K562 (cell line): ENCODE results near the gene ERBB4. TPM values are rescaled to one million over a fixed set of nuclear protein-coding genes. Genes with fewer than 3 reads are reported as not detected.

Experiments
- ATAC-seq: fragments of 200-7000 bp; cut with Tn5 transposase; 3 replicates; pipeline ENCODE4 v1.9.1; 2020; ENCODE audit warnings: moderate library complexity
- BruUV-seq: library from RNA; stranded (reverse); fragments of 400-500 nt; replicated peaks from 2 replicates; lab custom pipeline; 2021; lab: Mats Ljungman, UMichigan
- CTCF ChIA-PET: fragments of 300-600 bp; formaldehyde crosslinking; extraction: SDS; loops from one replicate; lab custom pipeline; 2021; ENCODE audit warnings: low intra/inter-chr PET ratio; lab: Yijun Ruan, JAX
- POLR2A ChIA-PET: fragments of 300-600, 350-650 bp; sonication (Branson Sonifier 250); formaldehyde crosslinking; extraction: SDS; loops from one replicate; lab custom pipeline; 2021; ENCODE audit warnings: antibody characterized with exemption, inconsistent platforms; lab: Yijun Ruan, JAX
- DNase-seq, 4 experiments: peaks; one replicate each; pipeline versions ENCODE4 v3.0.0 to v3.0.0-alpha.2; 2011 to 2018; ENCODE audit warnings: low spot score in 3 of 4, mixed read lengths in 3 of 4; ENCODE audit errors: extremely low read depth in 1 of 4
- FAIRE-seq: peaks from 2 replicates; lab custom pipeline; 2011; peaks lifted over from hg19 to GRCh38; lab: Jason Lieb, UNC
- H2AFZ ChIP-seq: 2 replicates; pipeline ENCODE4 v1.6.0; 2011; ENCODE audit warnings: low read depth, low read length, control low read depth, inconsistent platforms
- H3K27ac ChIP-seq: fragments of 200-600 bp; 3 replicates; pipeline ENCODE4 v1.8.0; 2011; ENCODE audit warnings: low read depth, mild to moderate bottlenecking, control low read depth, inconsistent platforms, low read length, moderate library complexity, mixed read lengths; ENCODE audit errors: extremely low read depth
- H3K27me3 ChIP-seq, 2 experiments: fragments of 300-600 bp in 1 of 2; 2 replicates in 1 of 2; 3 replicates in 1 of 2; pipeline versions ENCODE4 v1.6.0 to v1.8.0; 2011; ENCODE audit warnings: inconsistent platforms in 2 of 2, low read length in 2 of 2, mild to moderate bottlenecking in 1 of 2, mixed read lengths in 1 of 2, moderate library complexity in 1 of 2; ENCODE audit not compliant: control insufficient read depth in 2 of 2, insufficient read depth in 2 of 2
- H3K36me3 ChIP-seq: fragments of 300-600 bp; 3 replicates; pipeline ENCODE4 v1.8.0; 2011; ENCODE audit warnings: mild to moderate bottlenecking, low read length, inconsistent platforms; ENCODE audit not compliant: control insufficient read depth, insufficient read depth
- H3K4me1 ChIP-seq, 2 experiments: fragments of 200-600 bp in 1 of 2; replicated peaks in 1 of 2; 2 replicates in 1 of 2; 3 replicates in 1 of 2; pipeline versions ENCODE4 v1.5.1 to v1.8.0; 2011; ENCODE audit warnings: inconsistent platforms in 2 of 2, low read length in 2 of 2, mild to moderate bottlenecking in 1 of 2, mixed read lengths in 1 of 2, moderate library complexity in 1 of 2; ENCODE audit not compliant: control insufficient read depth in 2 of 2, insufficient read depth in 2 of 2
- H3K4me2 ChIP-seq: 2 replicates; pipeline ENCODE4 v1.6.1; 2011; ENCODE audit warnings: low read length, control low read depth, inconsistent platforms, mixed read lengths; ENCODE audit not compliant: insufficient read depth
- H3K4me3 ChIP-seq: fragments of 200-600 bp; sonication (generic), shearing (Covaris generic); 2 replicates; pipeline ENCODE4 v1.5.1; 2016; ENCODE audit warnings: control low read depth, inconsistent platforms
- H3K79me2 ChIP-seq: fragments of 200-600 bp; 3 replicates; pipeline ENCODE4 v1.8.0; 2011; ENCODE audit warnings: low read length, inconsistent platforms; ENCODE audit not compliant: control insufficient read depth, insufficient read depth
- H3K9ac ChIP-seq, 2 experiments: 2 replicates each; pipeline versions ENCODE4 v1.6.0 to v1.6.1; 2011; ENCODE audit warnings: low read depth in 2 of 2, low read length in 2 of 2, control low read depth in 1 of 2, inconsistent platforms in 1 of 2, mild to moderate bottlenecking in 1 of 2, mixed read lengths in 1 of 2; ENCODE audit not compliant: insufficient read depth in 1 of 2
- H3K9me1 ChIP-seq: one replicate; pipeline ENCODE4 v1.6.0; 2011; ENCODE audit warnings: inconsistent platforms, mild to moderate bottlenecking, low read length, moderate library complexity; ENCODE audit not compliant: control insufficient read depth, insufficient read depth
- H3K9me3 ChIP-seq: replicated peaks from 2 replicates; pipeline ENCODE4 v1.5.1; 2011; ENCODE audit warnings: low read depth, low read length, inconsistent platforms; ENCODE audit not compliant: control insufficient read depth, insufficient read depth
- H4K20me1 ChIP-seq: replicated peaks from 2 replicates; pipeline ENCODE4 v1.6.1; 2011; ENCODE audit warnings: low read length, inconsistent platforms, mixed read lengths; ENCODE audit not compliant: control insufficient read depth, insufficient read depth
- CHAMP1 ChIP-seq: fragments of 450-650 bp; IDR thresholded peaks from 2 replicates; pipeline ENCODE4 v1.6.1; 2016; ENCODE audit warnings: mild to moderate bottlenecking
- EWSR1 ChIP-seq: fragments of 450-650 bp; IDR thresholded peaks from 2 replicates; pipeline ENCODE4 v1.6.1; 2018; ENCODE audit warnings: borderline replicate concordance, mild to moderate bottlenecking, low read depth, moderate library complexity; ENCODE audit not compliant: partially characterized antibody
- FOSL1 ChIP-seq: fragments of 200-800 bp; sonication (Bioruptor generic); conservative IDR thresholded peaks from 2 replicates; pipeline ENCODE4 v1.6.1; 2016; ENCODE audit warnings: missing genetic modification characterization, missing compliant biosample characterization
- MECOM ChIP-seq: fragments of 250-450 bp; sonication (Bioruptor Pico); IDR thresholded peaks from 2 replicates; pipeline ENCODE4 v1.8.0; 2022; ENCODE audit warnings: inconsistent platforms
- NRF1 ChIP-seq, 2 experiments: fragments of 450-650 bp; IDR thresholded peaks in 1 of 2; conservative IDR thresholded peaks in 1 of 2; 2 replicates each; pipeline ENCODE4 v1.6.1; 2014; ENCODE audit warnings: mild to moderate bottlenecking in 2 of 2
- PPARD ChIP-seq: fragments of 250-450 bp; sonication (Bioruptor Pico); IDR thresholded peaks from 2 replicates; pipeline ENCODE4 v1.8.0; 2022; ENCODE audit warnings: inconsistent platforms, mild to moderate bottlenecking, moderate library complexity
- RBM39 ChIP-seq: fragments of 200-400 bp; formaldehyde crosslinking; optimal IDR thresholded peaks from 2 replicates; pipeline ENCODE3; 2018; ENCODE audit warnings: low read depth, low read length
- USF1 ChIP-seq: sonication (generic); formaldehyde crosslinking; IDR thresholded peaks from 2 replicates; pipeline ENCODE4 v1.9.0; 2022; ENCODE audit warnings: mild to moderate bottlenecking, missing genetic modification reagents
- WGBS: fragments of 100-300 bp; shearing (Covaris generic); methylation state at CpG from one replicate; pipeline ENCODE4 v1.1.6; 2016; ENCODE audit warnings: low coverage, mixed read lengths; ENCODE audit not compliant: insufficient coverage; ENCODE audit errors: missing lambda C conversion rate; 5-methylcytosine and 5-hydroxymethylcytosine counted together
- in situ Hi-C: fragments of 300-500 bp; cut with MboI; formaldehyde crosslinking; loops from 4 replicates; pipeline ENCODE4 v1.15.0; 2018; ENCODE audit warnings: inconsistent platforms, mixed read lengths
- intact Hi-C: fragments of 100-400 bp; cut with micrococcal nuclease; formaldehyde crosslinking; loops from 2 replicates; pipeline ENCODE4 v1.14.2; 2022
- polyA plus RNA-seq, 8 experiments: library from polyadenylated mRNA; depleted of rRNA in 4 of 8; stranded (reverse) in 5 of 8; unstranded in 3 of 8; fragments of >200 nt; fragmentation: Nextera tagmentation in 2 of 8; fragmentation: Illumina TruSeq in 1 of 8; extraction: Ambion mirVana in 2 of 8; extraction: Trizol in 1 of 8; gene quantifications; 2 replicates each; pipeline versions ENCODE4 v1.2.1 to v1.2.3, GENCODE V29; 2011 to 2014; ENCODE audit warnings: inconsistent platforms in 1 of 8, missing spikeins in 1 of 8
- total RNA-seq, 7 experiments: library from RNA; depleted of rRNA in 6 of 7; stranded (reverse); fragments of >200 nt in 6 of 7; fragmentation: Illumina TruSeq in 2 of 7; extraction: Trizol in 2 of 7; gene quantifications; 2 replicates each; pipeline versions ENCODE4 v1.2.1 to v1.2.3, GENCODE V29; 2011 to 2021; ENCODE audit warnings: low replicate concordance in 1 of 7

ERBB4 gene
- total and polyA plus RNA-seq, 9 of the 15 experiments (the other 6 are each of a cell fraction or from before 2014, with no cell fraction given), result not detected

GRCh38 chr2:211367293-211367692 lies 1171.3 kb downstream of the ERBB4 start:
- no peak overlapping the region for H3K4me2 ChIP-seq
- intact Hi-C loops, result no loop called here
- 4% methylated on average over 4 of the region's 4 CpGs for WGBS

More at GRCh38 chr2:211367293-211367692, 1171.3 kb downstream of the ERBB4 start:
- H3K9me3 ChIP-seq, result no peaks in the 10 kb centered on the region
- H3K9me1 ChIP-seq, result no peaks in the 10 kb centered on the region
- H3K36me3 ChIP-seq, result no peaks in the 10 kb centered on the region
- no peak overlapping the region for H3K27ac ChIP-seq
- H3K79me2 ChIP-seq, result no peaks in the 10 kb centered on the region
- H3K9ac ChIP-seq, result no peak overlapping the region
- no peaks in the 10 kb centered on the region for H3K27me3 ChIP-seq
- in situ Hi-C loops, result no loop called here
- ChIA-PET CTCF (no interaction called here), POLR2A (no interaction called here)
- H3K4me3 ChIP-seq, result no peak overlapping the region
- H3K4me1 ChIP-seq, result no peaks in the 10 kb centered on the region
- ATAC-seq (no peak), FAIRE-seq (no peak), DNase-seq (no peak)
- no peaks in the 10 kb centered on the region for H4K20me1 ChIP-seq
- H2AFZ ChIP-seq, result no peak overlapping the region
- no peak for TF ChIP-seq CHAMP1
- TF ChIP-seq NRF1 (conservative IDR thresholded peaks at IDR 0.05 in 1 of 2, IDR thresholded peaks at IDR 0.05 in 1 of 2), result no peak
- no peak for TF ChIP-seq EWSR1
- no peak for TF ChIP-seq PPARD (CRISPR knock-in tag)
- TF ChIP-seq MECOM (CRISPR knock-in tag), result no peak
- TF ChIP-seq FOSL1 (tag), result no peak
- no peak for TF ChIP-seq RBM39
- no peak for TF ChIP-seq USF1
- no TSS peak for BruUV-seq
